ENCODE data around the gene SLC43A2.

DNA sequence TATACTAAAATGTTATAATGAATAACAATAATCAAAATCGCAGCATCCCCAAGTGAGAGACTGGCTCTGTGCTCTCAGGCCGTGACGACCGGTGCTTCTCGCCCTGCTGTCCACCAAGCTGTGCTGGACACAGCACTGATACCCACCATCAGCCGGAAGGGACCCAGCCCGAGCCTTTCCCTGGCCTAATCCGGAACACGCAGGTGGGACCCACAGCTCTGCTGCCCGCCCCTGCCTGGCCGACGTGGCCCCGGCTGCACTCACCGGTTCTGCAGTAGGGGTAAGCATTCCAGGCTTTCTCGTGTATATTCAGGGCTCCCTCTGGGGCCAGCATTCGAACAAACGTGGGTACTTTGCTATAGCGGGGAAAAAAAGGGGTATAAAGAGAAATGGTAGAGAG, 80.6 kb downstream of the SLC43A2 start:
- TF ChIP-seq, protein P1, sequence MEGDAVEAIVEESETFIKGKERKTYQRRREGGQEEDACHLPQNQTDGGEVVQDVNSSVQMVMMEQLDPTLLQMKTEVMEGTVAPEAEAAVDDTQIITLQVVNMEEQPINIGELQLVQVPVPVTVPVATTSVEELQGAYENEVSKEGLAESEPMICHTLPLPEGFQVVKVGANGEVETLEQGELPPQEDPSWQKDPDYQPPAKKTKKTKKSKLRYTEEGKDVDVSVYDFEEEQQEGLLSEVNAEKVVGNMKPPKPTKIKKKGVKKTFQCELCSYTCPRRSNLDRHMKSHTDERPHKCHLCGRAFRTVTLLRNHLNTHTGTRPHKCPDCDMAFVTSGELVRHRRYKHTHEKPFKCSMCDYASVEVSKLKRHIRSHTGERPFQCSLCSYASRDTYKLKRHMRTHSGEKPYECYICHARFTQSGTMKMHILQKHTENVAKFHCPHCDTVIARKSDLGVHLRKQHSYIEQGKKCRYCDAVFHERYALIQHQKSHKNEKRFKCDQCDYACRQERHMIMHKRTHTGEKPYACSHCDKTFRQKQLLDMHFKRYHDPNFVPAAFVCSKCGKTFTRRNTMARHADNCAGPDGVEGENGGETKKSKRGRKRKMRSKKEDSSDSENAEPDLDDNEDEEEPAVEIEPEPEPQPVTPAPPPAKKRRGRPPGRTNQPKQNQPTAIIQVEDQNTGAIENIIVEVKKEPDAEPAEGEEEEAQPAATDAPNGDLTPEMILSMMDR (IDR thresholded peaks at IDR 0.05) = no peak
- TF ChIP-seq POLR2A (IDR thresholded peaks at IDR 0.05) = no peak
- TF ChIP-seq POLR2AphosphoS5 (IDR thresholded peaks at IDR 0.05; ENCODE audit: insufficient read depth in 1 of 2, low read depth in 1 of 2) = no peak
